Activated CD4-positive, alpha-beta memory T cell treated with anti-CD3 and anti-CD28 coated beads for 36 hours (primary cell): ENCODE results near the gene CDKAL1. TPM values are rescaled to one million over a fixed set of nuclear protein-coding genes. Genes with fewer than 3 reads are reported as not detected.

Source experiments
- CTCF ChIA-PET: fragments of 350-600 bp; sonication (Branson Sonifier 250); formaldehyde crosslinking; loops from one replicate; lab custom pipeline; 2021; ENCODE audit warnings: antibody characterized with exemption, inconsistent platforms; lab: Charles Lee
- POLR2A ChIA-PET: fragments of 350-600 bp; sonication (Branson Sonifier 250); formaldehyde crosslinking; loops from one replicate; lab custom pipeline; 2021; ENCODE audit warnings: antibody characterized with exemption; lab: Charles Lee
- DNase-seq: peaks from one replicate; pipeline ENCODE4 v3.0.0-alpha.2; 2020
- H3K27ac Mint-ChIP-seq: one replicate; pipeline ENCODE4 v1.8.0; 2021; ENCODE audit warnings: mixed read lengths
- H3K27me3 Mint-ChIP-seq: one replicate; pipeline ENCODE4 v1.8.0; 2021; ENCODE audit warnings: mixed read lengths
- H3K36me3 Mint-ChIP-seq: one replicate; pipeline ENCODE4 v1.8.0; 2021; ENCODE audit warnings: mixed read lengths
- H3K4me1 Mint-ChIP-seq: one replicate; pipeline ENCODE4 v1.8.0; 2021; ENCODE audit warnings: low read depth, mixed read lengths
- H3K4me3 Mint-ChIP-seq: one replicate; pipeline ENCODE4 v1.8.0; 2021; ENCODE audit warnings: mild to moderate bottlenecking, mixed read lengths
- H3K9me3 Mint-ChIP-seq: one replicate; pipeline ENCODE4 v1.8.0; 2021; ENCODE audit warnings: mixed read lengths
- intact Hi-C: fragments of 100-400 bp; cut with micrococcal nuclease; formaldehyde crosslinking; loops from one replicate; pipeline ENCODE4 v1.15.1; 2023
- total RNA-seq, 2 experiments: library from RNA; stranded (reverse); gene quantifications; one replicate each; pipeline ENCODE4 v1.2.3, GENCODE V29; 2021

Gene CDKAL1
- total RNA-seq, 2 experiments from 2014 or later, result 23.1 to 23.2 TPM

DNA sequence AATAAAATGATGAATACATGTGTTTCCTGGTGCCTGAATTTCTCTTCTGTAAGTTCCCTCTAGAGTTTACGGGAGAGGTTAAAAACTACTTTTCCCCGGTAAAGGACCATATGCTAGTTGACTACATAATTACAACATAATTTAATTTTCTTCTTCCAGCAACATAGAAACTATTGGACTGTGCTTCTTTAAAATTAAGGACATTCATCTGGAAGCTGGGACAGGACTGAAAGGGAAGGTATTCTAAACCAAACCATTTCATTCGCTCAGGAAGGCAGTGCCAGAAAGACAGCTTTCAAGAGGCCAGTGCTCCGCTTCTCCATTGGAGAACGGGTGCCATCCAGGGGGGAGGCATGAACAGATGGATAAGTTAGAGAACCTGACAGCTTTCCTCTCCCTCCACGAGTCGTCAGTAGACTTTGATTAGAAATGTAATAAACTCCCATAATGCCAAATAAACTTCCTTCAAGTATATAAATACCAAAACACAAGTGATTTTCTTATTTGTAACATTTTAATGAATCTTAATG, 601.3 kb downstream of the CDKAL1 start:
- intact Hi-C loops, result no loop called here
- POLR2A ChIA-PET, result no interaction called here
- no peak for DNase-seq
- Mint-ChIP-seq H3K4me3 (no peak overlapping the region), H3K36me3 (peaks cover 9% of the 10 kb centered on the region), H3K27me3 (no peaks in the 10 kb centered on the region), H3K27ac (no peak overlapping the region), H3K4me1 (no peaks in the 10 kb centered on the region), H3K9me3 (no peaks in the 10 kb centered on the region)
- CTCF ChIA-PET, result no interaction called here

DNA sequence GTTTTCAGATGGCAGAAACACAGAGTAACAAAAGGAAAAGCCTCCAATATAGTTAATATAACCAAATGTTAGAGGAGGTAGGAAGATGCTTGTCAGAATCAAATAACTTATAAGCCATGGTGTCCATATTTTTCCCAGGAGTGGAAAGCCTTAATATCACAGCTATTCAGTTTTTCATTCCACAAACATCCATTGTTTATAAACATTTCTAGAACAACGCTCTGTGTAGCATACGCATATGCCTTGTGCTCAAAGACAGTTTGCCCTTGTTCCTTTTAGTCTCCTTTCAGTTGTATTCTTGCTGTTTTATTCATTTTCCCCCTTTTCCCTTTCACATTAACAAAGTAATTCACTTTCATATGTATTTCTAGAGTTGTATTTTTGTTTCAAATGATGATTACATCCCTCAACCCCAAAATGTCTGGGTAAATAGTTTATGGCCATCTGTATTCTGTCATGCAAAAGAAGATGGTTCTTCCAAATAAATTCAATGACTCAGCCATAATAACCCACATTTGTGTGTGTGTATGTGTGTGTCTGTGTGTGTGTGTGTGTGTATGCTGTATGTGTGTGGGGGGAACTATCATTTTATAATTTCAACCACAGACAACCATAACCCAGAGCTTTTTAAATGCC, 603.6 kb downstream of the CDKAL1 start:
- Mint-ChIP-seq H3K4me3 (no peak overlapping the region), H3K36me3 (peaks cover 17% of the 10 kb centered on the region), H3K27me3 (no peaks in the 10 kb centered on the region), H3K9me3 (no peaks in the 10 kb centered on the region), H3K27ac (no peak overlapping the region), H3K4me1 (no peaks in the 10 kb centered on the region)
- ChIA-PET POLR2A (no interaction called here), CTCF (no interaction called here)
- intact Hi-C loops, result no loop called here
- no peak for DNase-seq

DNA sequence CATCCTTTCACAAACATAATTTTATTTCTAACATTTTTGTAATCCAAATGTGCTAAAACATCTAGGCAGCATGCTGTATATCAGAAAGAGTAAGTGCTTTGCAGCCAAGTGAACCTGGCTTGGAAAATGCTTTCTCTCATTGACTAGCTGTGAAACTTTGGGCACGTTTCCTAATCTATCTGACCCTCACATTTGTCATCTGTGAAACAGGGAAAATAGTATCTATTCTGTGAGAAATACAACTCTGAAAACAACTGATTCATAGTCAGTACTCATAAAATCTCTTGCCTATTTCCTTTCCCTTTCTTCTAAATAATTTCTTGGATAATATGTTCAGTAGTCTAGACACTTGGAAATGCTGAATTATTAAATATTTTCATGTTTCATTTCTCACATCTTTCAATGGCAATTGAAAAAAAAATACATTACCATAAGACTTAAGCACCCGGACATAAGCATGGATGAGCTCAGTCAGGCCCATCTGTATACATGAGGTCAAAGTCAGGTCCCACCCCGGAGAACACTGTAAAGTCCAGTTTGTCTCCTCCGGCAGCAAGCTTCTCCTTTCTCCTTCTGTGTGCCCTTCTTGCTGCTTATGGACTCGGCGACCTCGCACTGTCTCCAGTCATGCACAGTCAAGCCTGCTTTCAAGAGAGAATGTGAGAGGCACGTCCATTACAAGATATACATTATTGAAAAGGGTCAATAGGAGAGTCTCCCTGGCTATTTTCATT, 604.2 kb downstream of the CDKAL1 start:
- no peak for DNase-seq
- CTCF ChIA-PET, result no interaction called here
- intact Hi-C loops, result no loop called here
- Mint-ChIP-seq H3K4me1 (no peaks in the 10 kb centered on the region), H3K4me3 (no peak overlapping the region), H3K36me3 (peaks cover 18% of the 10 kb centered on the region), H3K9me3 (no peaks in the 10 kb centered on the region), H3K27ac (no peak overlapping the region), H3K27me3 (no peaks in the 10 kb centered on the region)
- POLR2A ChIA-PET, result no interaction called here

DNA sequence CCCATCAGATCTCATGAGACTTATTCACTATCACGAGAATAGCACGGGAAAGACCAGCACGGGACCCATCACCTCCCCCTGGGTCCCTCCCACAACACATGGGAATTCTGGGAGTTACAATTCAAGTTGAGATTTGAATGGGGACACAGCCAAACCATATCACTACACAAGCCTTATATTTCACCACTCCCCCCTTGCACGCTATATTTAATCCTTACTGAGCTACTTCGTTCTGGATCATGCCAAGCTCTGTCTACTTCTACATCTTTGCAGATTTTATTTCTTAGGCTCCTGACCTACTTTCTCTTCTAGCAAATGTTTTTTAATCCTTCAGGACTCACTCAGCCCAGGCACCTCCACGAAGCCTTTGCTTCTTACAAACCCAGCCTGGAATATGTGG, 606.7 kb downstream of the CDKAL1 start:
- CTCF ChIA-PET, result no interaction called here
- Mint-ChIP-seq H3K9me3 (no peaks in the 10 kb centered on the region), H3K36me3 (peaks cover 19% of the 10 kb centered on the region), H3K27ac (no peak overlapping the region), H3K27me3 (no peaks in the 10 kb centered on the region), H3K4me1 (no peaks in the 10 kb centered on the region), H3K4me3 (no peak overlapping the region)
- DNase-seq, result no peak
- POLR2A ChIA-PET, result no interaction called here
- intact Hi-C loops, result no loop called here

DNA sequence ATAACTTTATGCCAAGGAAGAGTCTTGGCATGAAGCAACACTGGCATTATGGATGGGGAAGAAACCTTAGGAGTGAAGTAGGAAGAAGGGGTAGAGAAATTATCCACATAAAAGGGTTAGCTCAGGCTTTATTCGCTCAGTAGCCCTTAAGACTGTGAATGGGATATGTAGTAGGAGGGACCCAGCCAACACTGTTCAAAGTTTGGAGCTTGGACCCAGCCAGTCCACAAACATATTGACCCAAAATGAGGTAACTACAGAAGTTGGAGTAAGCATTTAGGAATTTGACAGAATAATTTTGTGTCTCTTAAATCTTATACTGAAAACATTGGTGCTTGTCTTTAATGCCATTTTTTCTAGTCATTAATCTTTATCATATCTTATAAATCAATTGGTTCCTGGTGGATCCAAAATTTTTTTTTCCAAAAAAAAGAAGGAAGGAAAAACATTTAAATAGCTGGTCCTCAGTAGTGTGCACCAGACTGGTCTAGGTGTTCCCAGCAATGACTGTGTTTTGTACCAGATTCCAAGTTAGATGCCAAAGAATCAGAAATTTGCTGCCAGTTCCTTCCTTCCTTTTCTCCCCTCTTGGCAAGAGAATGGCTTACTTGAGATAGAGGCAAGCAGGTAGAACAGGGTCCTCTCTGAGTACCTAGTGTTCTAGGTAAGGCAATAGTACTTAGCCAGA, 607.5 kb downstream of the CDKAL1 start:
- H3K9me3 Mint-ChIP-seq, result no peaks in the 10 kb centered on the region
- no peak overlapping the region for H3K4me3 Mint-ChIP-seq
- CTCF ChIA-PET, result interaction anchor here (0.6 kb wide), 1 partner anchor 876 kb away, joined by 3 read pairs; no protein-coding TSS in a partner anchor
- intact Hi-C loops, result no loop called here
- POLR2A ChIA-PET, result no interaction called here
- no peaks in the 10 kb centered on the region for H3K27me3 Mint-ChIP-seq
- H3K4me1 Mint-ChIP-seq, result no peaks in the 10 kb centered on the region
- peaks cover 19% of the 10 kb centered on the region for H3K36me3 Mint-ChIP-seq
- no peak overlapping the region for H3K27ac Mint-ChIP-seq
- DNase-seq, result no peak

DNA sequence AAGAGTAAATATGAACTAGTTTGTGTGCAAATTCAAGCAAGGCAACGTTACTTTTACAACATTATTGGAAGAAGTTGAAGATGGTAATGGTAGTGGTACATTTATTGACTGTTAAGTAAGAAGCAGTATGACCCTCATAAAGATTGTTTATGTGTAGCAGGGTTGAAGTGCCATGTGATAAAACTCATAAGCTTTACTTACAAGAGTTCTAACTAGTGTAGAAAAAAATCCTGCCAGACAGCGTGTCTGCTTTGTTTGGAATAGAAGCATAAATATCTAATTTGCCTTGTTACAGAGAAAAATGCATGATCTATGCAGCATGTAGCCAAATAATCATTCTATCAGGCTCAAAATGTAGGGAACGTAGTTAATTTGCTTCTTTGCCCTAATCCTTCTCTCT, 608.5 kb downstream of the CDKAL1 start:
- Mint-ChIP-seq H3K36me3 (peaks cover 19% of the 10 kb centered on the region), H3K9me3 (no peaks in the 10 kb centered on the region), H3K27me3 (no peaks in the 10 kb centered on the region), H3K4me1 (no peaks in the 10 kb centered on the region), H3K4me3 (no peak overlapping the region), H3K27ac (no peak overlapping the region)
- CTCF ChIA-PET, result interaction anchor here (0.6 kb wide), 1 partner anchor 875 kb away, joined by 3 read pairs; no protein-coding TSS in a partner anchor
- POLR2A ChIA-PET, result no interaction called here
- intact Hi-C loops, result no loop called here
- DNase-seq, result no peak

DNA sequence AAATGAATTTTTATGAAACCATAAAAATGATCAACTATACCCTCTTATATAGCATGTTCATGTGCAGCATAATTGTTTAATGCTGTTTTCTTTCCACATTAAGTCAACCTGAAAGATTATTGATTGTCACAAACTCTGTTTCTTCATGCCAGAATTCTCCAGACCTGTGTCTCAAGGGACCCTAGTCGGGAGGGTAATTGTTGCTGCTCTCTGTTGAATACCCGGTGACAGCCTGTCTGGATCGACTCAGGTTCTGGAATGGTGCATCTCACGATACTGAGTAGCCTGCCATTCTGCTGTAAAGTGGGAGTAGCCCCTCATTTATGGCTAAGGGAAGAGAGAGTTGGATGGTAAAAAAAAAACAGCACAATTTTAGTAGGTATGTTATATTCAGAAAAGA, 609.4 kb downstream of the CDKAL1 start:
- Mint-ChIP-seq H3K4me1 (no peaks in the 10 kb centered on the region), H3K36me3 (peaks cover 14% of the 10 kb centered on the region), H3K4me3 (no peak overlapping the region), H3K9me3 (no peaks in the 10 kb centered on the region), H3K27ac (no peak overlapping the region), H3K27me3 (no peaks in the 10 kb centered on the region)
- CTCF ChIA-PET, result no interaction called here
- intact Hi-C loops, result no loop called here
- POLR2A ChIA-PET, result no interaction called here
- no peak for DNase-seq

DNA sequence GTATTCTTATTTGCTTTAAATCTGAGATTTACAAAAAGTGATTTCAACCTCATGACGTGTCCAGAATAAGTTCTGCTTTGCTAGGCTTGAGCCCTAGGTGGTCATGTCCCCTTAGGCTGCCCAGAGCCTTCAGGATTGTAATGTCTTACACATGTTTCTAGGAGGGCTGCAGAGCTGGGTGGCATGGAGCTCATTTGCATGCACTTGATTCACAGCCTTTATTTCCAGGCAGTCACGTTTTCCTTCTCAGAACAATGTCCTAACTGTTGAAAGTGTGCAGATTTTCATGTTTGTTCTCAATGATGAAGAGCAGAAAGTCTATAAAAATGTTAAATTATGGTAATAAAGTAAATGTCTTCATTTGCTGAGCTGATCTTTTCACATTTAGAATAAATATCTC, 610.7 kb downstream of the CDKAL1 start:
- H3K27ac Mint-ChIP-seq, result no peak overlapping the region
- no peaks in the 10 kb centered on the region for H3K9me3 Mint-ChIP-seq
- intact Hi-C loops, result no loop called here
- peaks cover 14% of the 10 kb centered on the region for H3K36me3 Mint-ChIP-seq
- H3K4me3 Mint-ChIP-seq, result no peak overlapping the region
- no peaks in the 10 kb centered on the region for H3K4me1 Mint-ChIP-seq
- CTCF ChIA-PET, result no interaction called here
- DNase-seq, result no peak
- no peaks in the 10 kb centered on the region for H3K27me3 Mint-ChIP-seq
- POLR2A ChIA-PET, result no interaction called here

DNA sequence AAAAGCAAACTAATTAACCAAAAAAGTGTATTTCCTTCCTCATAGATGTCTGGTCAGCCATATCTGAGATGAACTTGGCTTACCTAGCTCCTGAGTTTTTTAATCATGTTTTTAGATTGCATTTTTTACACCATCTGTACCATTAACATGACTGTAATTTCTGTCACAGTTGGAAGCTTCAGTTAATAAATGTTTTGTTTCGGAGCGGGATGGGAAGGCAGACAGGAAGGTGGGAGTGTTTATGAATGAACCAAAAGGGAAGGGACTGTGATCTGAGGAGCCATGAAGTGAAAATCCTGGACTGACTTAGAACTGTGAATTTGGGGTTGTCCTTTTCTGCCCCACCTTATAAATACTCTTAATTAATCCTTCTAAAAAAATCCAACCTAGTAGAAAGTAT, 613.7 kb downstream of the CDKAL1 start:
- Mint-ChIP-seq H3K9me3 (no peaks in the 10 kb centered on the region), H3K4me3 (no peak overlapping the region), H3K27ac (no peak overlapping the region), H3K36me3 (peaks cover 5% of the 10 kb centered on the region), H3K27me3 (no peaks in the 10 kb centered on the region), H3K4me1 (no peaks in the 10 kb centered on the region)
- no peak for DNase-seq
- intact Hi-C loops, result no loop called here
- ChIA-PET POLR2A (no interaction called here), CTCF (no interaction called here)

DNA sequence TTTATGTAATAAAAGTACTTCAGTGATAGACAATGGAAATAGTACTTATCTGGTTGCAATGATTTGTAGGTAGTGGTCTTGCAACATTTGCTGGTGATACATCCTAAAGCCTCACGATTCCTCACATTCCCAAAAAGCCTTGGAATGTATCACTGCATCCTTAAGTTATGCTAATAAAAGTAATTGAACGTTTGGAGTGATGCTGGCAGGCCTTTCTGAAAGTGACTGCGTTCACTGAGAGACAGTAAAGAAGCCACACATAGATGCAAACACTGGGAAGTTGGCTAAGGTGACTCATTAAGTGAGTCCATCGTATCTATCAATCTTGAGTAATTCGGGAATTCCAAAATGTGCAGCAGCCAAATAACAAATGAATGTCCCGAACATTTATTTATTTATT, 615.2 kb downstream of the CDKAL1 start:
- no peak overlapping the region for H3K27ac Mint-ChIP-seq

DNA sequence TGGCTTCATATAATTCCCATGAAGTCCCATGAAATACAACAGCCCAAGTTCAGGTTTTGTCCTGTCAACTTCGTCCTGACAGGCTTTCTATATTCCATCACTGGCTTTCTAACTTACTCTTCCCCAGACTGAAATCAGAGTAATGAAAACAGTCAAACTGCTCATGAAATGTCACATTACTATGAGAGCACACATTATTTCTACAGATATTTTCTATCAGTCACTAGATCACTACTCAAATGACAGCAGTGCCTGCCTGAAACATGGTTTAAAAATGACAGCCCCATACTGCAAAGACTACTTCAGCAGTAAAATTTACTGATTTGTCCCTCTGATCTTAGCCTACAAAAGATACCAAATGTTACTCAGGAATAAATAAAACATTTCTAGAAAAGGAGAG, 616.4 kb downstream of the CDKAL1 start:
- peaks cover 4% of the 10 kb centered on the region for H3K36me3 Mint-ChIP-seq

More for the DNA sequence above, 615.2 kb downstream of the CDKAL1 start:
- H3K27me3 Mint-ChIP-seq, result no peaks in the 10 kb centered on the region
- H3K36me3 Mint-ChIP-seq, result peaks cover 5% of the 10 kb centered on the region
- ChIA-PET CTCF (no interaction called here), POLR2A (interaction anchor here (0.6 kb wide), 1 partner anchor 37 kb away, joined by 3 read pairs; no protein-coding TSS in a partner anchor)
- no peak overlapping the region for H3K4me3 Mint-ChIP-seq
- H3K9me3 Mint-ChIP-seq, result no peaks in the 10 kb centered on the region
- no peaks in the 10 kb centered on the region for H3K4me1 Mint-ChIP-seq
- DNase-seq, result no peak
- intact Hi-C loops, result no loop called here

DNA sequence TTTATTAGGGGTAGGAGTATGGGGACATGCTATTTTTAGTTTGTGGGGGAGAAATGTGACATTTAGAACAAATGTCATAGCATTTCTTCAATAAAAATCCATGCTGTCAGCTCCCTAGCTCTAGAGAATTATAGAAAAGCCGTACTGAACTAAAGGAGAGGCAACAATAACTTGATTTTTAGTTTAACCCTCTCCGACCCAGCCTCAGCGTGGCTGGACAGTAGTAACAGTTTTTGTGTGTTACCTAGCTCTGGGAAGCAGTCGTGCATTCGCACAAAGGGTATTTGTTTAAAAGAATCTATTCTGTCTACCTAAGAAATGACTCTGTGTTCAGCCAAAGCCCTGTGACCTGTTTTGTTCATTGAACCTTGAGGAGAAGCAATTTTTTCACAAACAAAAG, 616.9 kb downstream of the CDKAL1 start:
- no peaks in the 10 kb centered on the region for H3K9me3 Mint-ChIP-seq
- POLR2A ChIA-PET, result no interaction called here
- CTCF ChIA-PET, result no interaction called here
- no peaks in the 10 kb centered on the region for H3K4me1 Mint-ChIP-seq
- intact Hi-C loops, result no loop called here
- peaks cover 4% of the 10 kb centered on the region for H3K36me3 Mint-ChIP-seq
- no peaks in the 10 kb centered on the region for H3K27me3 Mint-ChIP-seq
- no peak overlapping the region for H3K4me3 Mint-ChIP-seq
- no peak for DNase-seq
- H3K27ac Mint-ChIP-seq, result no peak overlapping the region

More for the DNA sequence above, 616.4 kb downstream of the CDKAL1 start:
- no peak overlapping the region for H3K4me3 Mint-ChIP-seq
- ChIA-PET POLR2A (no interaction called here), CTCF (no interaction called here)
- no peaks in the 10 kb centered on the region for H3K27me3 Mint-ChIP-seq
- no peaks in the 10 kb centered on the region for H3K9me3 Mint-ChIP-seq
- no peak overlapping the region for H3K27ac Mint-ChIP-seq
- intact Hi-C loops, result no loop called here
- DNase-seq, result no peak
- H3K4me1 Mint-ChIP-seq, result no peaks in the 10 kb centered on the region
